Epithelial cell of proximal tubule (primary cell): ENCODE data around the gene HS6ST2. TPM values are rescaled to one million over a fixed set of nuclear protein-coding genes. Genes with fewer than 3 reads are reported as not detected.
"Not testable (repeated sequence)": the region's sequence is repeated elsewhere in the genome, so short reads cannot be mapped to it uniquely, and the experiment has no call there.

Experiments used
- DNase-seq: peaks from one replicate; pipeline ENCODE4 v3.0.0-alpha.2; 2011; ENCODE audit warnings: low read depth
- H3K4me3 ChIP-seq: 2 replicates; pipeline ENCODE4 v1.5.1; 2011; ENCODE audit warnings: low read depth, mild to moderate bottlenecking, low read length
- total RNA-seq: library from RNA; depleted of rRNA; stranded (reverse); fragments of >200 nt; gene quantifications from 2 replicates; pipeline ENCODE4 v1.2.3, GENCODE V29; 2015
- TF ChIP-seq, protein P1 (sequence below): conservative IDR thresholded peaks from 2 replicates; pipeline ENCODE4 v1.5.1; 2012; ENCODE audit warnings: low read depth, mild to moderate bottlenecking, low read length

The HS6ST2 gene
- total RNA-seq, 1 donor from 2014 or later, result 9.2 TPM

DNA sequence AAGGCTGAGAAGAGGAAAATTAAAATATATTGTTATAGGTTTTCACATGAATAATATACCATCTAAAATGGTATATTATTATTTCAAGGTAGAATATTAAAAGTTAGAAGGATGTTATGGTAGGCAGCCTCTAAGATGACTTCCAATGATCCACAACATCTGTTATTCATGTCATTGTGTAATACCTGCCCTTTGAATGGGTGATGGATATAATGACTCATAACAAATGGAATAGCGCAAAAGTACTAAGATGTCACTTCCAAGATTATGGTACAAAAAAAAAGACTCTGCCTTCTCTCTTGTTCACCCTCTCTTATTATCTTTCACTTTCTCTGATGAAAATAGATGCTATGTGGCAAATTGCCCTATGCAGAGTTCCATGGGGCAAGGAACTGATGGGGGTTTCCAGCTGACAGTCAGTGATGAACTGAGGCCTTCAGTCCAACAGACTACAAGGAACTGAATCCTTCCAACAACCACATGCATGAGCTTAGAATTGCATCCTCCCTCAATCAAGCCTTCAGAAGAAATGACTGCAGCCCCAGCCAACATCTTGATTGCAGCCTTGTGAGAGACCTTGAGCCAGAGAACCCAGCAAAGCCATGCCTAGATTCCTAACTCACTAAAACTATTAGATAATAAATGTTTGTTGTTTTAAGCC lies 57.7 kb downstream of the HS6ST2 start:
- H3K4me3 ChIP-seq, result no peak overlapping the region
- TF ChIP-seq, protein P1, sequence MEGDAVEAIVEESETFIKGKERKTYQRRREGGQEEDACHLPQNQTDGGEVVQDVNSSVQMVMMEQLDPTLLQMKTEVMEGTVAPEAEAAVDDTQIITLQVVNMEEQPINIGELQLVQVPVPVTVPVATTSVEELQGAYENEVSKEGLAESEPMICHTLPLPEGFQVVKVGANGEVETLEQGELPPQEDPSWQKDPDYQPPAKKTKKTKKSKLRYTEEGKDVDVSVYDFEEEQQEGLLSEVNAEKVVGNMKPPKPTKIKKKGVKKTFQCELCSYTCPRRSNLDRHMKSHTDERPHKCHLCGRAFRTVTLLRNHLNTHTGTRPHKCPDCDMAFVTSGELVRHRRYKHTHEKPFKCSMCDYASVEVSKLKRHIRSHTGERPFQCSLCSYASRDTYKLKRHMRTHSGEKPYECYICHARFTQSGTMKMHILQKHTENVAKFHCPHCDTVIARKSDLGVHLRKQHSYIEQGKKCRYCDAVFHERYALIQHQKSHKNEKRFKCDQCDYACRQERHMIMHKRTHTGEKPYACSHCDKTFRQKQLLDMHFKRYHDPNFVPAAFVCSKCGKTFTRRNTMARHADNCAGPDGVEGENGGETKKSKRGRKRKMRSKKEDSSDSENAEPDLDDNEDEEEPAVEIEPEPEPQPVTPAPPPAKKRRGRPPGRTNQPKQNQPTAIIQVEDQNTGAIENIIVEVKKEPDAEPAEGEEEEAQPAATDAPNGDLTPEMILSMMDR, result no peak
- DNase-seq, result no peak

DNA sequence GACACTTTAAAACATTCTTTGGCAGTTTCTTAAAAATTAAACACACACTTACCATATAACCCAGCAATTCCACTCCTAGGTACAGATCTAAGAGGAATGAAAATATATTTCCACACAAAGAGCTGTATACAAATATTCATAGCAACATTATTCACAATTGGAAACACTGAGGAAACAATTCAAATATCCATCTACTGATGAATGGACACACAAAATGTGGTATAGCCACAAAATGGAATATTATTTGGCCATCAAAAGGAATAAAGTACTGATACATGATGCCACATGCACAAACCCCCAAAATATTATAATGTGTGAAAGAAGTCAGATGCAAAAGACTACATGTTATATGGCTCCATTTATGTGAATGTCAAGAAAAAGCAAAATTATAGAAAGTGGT lies 70.9 kb downstream of the HS6ST2 start:
- H3K4me3 ChIP-seq, result no peak overlapping the region
- no peak for DNase-seq
- TF ChIP-seq, protein P1, result no peak

DNA sequence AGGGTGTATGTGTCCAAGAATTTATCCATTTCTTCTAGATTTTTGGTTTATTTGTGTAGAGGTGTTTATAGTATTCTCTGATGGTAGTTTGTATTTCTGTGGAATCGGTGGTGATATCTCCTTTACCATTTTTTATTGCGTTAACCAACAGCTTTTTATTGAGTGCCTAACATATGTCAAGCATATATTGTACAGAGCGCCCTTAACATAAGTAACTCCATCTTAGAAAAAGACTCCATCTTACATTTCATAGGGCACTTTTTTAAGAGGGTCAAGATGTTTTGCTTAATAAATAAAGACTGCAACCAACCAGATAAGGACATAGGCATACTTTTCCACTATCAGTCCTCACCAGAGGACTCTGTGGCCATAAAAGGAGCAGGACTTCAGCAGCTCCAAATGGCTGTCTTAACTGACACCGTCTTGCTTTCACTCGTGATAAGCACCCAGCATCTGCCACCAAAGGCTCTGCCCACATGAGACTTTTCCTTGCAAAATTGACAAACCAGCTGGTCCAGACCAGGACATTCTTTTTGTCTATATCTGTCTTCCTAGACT lies 75.0 kb downstream of the HS6ST2 start:
- no peak overlapping the region for H3K4me3 ChIP-seq
- DNase-seq, result no peak
- TF ChIP-seq, protein P1, result no peak

DNA sequence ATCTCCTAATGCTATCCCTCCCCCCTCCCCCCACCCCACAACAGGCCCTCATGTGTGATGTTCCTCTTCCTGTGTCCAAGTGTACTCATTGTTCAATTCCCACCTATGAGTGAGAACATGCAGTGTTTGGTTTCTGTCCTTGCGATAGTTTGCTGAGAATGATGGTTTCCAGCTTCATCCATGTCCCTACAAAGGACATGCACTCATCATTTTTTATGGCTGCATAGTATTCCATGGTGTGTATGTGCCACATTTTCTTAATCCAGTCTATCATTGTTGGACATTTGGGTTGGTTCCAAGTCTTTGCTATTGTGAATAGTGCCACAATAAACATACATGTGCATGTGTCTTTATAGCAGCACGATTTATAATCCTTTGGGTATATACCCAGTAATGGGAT lies 77.7 kb downstream of the HS6ST2 start:
- not testable (repeated sequence) for H3K4me3 ChIP-seq, DNase-seq

- TF ChIP-seq, protein P1, result no peak
- H3K4me3 ChIP-seq, result no peak overlapping the region
- DNase-seq, result no peak
These were observed 80.4 kb downstream of the HS6ST2 start for GRCh38 chrX:132877954-132878536.

DNA sequence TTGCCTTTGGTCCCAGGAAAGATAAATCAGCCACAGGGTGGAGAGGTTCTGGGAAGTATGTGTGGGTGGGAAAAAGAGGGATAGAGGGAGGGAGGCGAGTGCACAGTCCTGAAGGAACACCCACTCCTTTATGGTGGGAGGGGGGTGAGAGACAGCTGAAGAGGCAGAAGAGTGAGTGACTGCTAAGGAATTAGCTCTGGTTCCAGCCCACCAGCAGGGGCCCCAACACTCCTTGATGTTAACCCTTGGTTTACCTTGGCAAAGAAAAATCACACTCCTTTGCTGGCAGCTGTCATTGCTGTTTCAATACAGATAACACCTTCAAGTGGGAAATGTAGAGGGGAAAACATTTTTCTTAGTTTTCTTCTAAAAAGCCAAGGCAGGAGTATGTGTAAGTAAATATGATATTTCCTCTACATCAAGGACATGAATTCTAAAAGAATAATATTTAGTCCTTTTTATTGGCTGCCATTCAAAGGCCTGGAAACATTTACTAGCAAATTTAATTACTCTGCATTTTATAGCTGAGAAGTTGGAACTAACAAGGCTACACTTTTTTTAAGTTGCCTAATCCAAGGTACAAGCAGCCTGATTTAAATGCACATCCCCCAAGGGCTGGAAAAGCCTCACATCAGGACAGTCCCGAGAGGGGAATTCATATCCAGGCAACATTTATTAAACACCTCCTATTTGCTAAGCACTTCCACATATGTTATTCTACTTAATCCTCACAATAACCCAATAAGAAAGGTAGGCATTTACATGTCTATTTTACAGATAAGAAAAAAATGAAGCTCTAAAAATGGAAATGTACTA lies 81.7 kb downstream of the HS6ST2 start:
- H3K4me3 ChIP-seq, result no peak overlapping the region
- no peak for DNase-seq
- TF ChIP-seq, protein P1, result no peak

GRCh38 chrX:132875650-132876522 lies 82.5 kb downstream of the HS6ST2 start:
- no peak for DNase-seq
- H3K4me3 ChIP-seq, result no peak overlapping the region
- TF ChIP-seq, protein P1, result no peak
